HepG2 (cell line): ENCODE results near the gene DPEP3. TPM values are rescaled to one million over a fixed set of nuclear protein-coding genes. Genes with fewer than 3 reads are reported as not detected.

Source experiments
- ATF1 ChIP-seq: IDR thresholded peaks from 2 replicates; pipeline ENCODE4 v1.6.1; 2016; ENCODE audit warnings: mild to moderate bottlenecking, control low read depth
- BORCS8-MEF2B ChIP-seq: sonication (generic); formaldehyde crosslinking; IDR thresholded peaks from 2 replicates; pipeline ENCODE4 v1.8.0; 2022; ENCODE audit warnings: mild to moderate bottlenecking, missing genetic modification reagents
- CCDC6 ChIP-seq: sonication (generic); formaldehyde crosslinking; IDR thresholded peaks from 2 replicates; pipeline ENCODE4 v1.8.1; 2022; ENCODE audit warnings: mild to moderate bottlenecking, missing genetic modification reagents, moderate library complexity
- HDAC1 ChIP-seq: sonication (generic); formaldehyde crosslinking; IDR thresholded peaks from 2 replicates; pipeline ENCODE4 v1.5.1; 2020; ENCODE audit warnings: mild to moderate bottlenecking, missing genetic modification reagents
- HHEX ChIP-seq: IDR thresholded peaks from 2 replicates; pipeline ENCODE4 v1.6.1; 2016; ENCODE audit warnings: control low read depth
- HOXD1 ChIP-seq: sonication (generic); formaldehyde crosslinking; IDR thresholded peaks from 2 replicates; pipeline ENCODE4 v1.5.0; 2020; ENCODE audit warnings: missing genetic modification reagents
- ISL2 ChIP-seq: sonication (generic); formaldehyde crosslinking; IDR thresholded peaks from 2 replicates; pipeline ENCODE4 v1.5.0; 2020; ENCODE audit warnings: missing genetic modification reagents
- NFYB ChIP-seq: sonication (generic); formaldehyde crosslinking; IDR thresholded peaks from 2 replicates; pipeline ENCODE4 v1.4.0; 2020; ENCODE audit warnings: missing genetic modification reagents
- PITX1 ChIP-seq: sonication (generic); formaldehyde crosslinking; IDR thresholded peaks from 2 replicates; pipeline ENCODE4 v1.5.1; 2020; ENCODE audit warnings: mild to moderate bottlenecking, missing genetic modification reagents
- PTBP1 ChIP-seq: fragments of 200-400 bp; formaldehyde crosslinking; IDR thresholded peaks from 2 replicates; pipeline ENCODE4 v1.6.1; 2018; ENCODE audit warnings: low read length, low read depth; ENCODE audit not compliant: poor library complexity, severe bottlenecking
- TCF7L2 ChIP-seq: IDR thresholded peaks from 2 replicates; pipeline ENCODE4 v1.6.1; 2011; ENCODE audit warnings: mild to moderate bottlenecking, low read depth, low read length, moderate library complexity
- THAP11 ChIP-seq: IDR thresholded peaks from 2 replicates; pipeline ENCODE4 v1.6.1; 2016; ENCODE audit warnings: missing biosample characterization, missing genetic modification reagents
- ZFP1 ChIP-seq: IDR thresholded peaks from 2 replicates; pipeline ENCODE4 v1.6.1; 2016
- ZNF354B ChIP-seq: sonication (generic); formaldehyde crosslinking; IDR thresholded peaks from 2 replicates; pipeline ENCODE4 v1.8.0; 2022; ENCODE audit warnings: mild to moderate bottlenecking, missing genetic modification reagents
- ZNF761 ChIP-seq: sonication (generic); formaldehyde crosslinking; conservative IDR thresholded peaks from 2 replicates; pipeline ENCODE4 v1.4.0; 2020; ENCODE audit warnings: mild to moderate bottlenecking, missing genetic modification reagents
- ZNF788 ChIP-seq: sonication (generic); formaldehyde crosslinking; IDR thresholded peaks from 2 replicates; pipeline ENCODE4 v1.5.0; 2020; ENCODE audit warnings: mild to moderate bottlenecking, missing genetic modification reagents, borderline replicate concordance
- polyA plus RNA-seq, 8 experiments: library from polyadenylated mRNA; depleted of rRNA in 3 of 8; stranded (reverse) in 7 of 8; unstranded in 1 of 8; fragments of >200 nt; fragmentation: Illumina TruSeq in 4 of 8; extraction: Trizol in 4 of 8; gene quantifications; 2 replicates each; pipeline versions ENCODE4 v1.2.1 to v1.2.3, GENCODE V29; 2011 to 2016; ENCODE audit warnings: low read depth in 4 of 8, missing spikeins in 1 of 8, mixed read lengths in 1 of 8; ENCODE audit not compliant: insufficient read depth in 1 of 8
- total RNA-seq, 5 experiments: library from RNA; depleted of rRNA; stranded (reverse); fragments of >200 nt; fragmentation: Illumina TruSeq; extraction: Trizol; gene quantifications; 2 replicates each; pipeline ENCODE4 v1.2.3, GENCODE V29; 2016; ENCODE audit warnings: low read depth in 1 of 5
- TF ChIP-seq, protein P1 (sequence below): sonication (generic); formaldehyde crosslinking; IDR thresholded peaks from 2 replicates; pipeline ENCODE4 v1.4.0; 2020; ENCODE audit warnings: missing genetic modification reagents
- TF ChIP-seq, protein P2 (sequence below): sonication (generic); formaldehyde crosslinking; IDR thresholded peaks from 2 replicates; pipeline ENCODE4 v1.8.0; 2022; ENCODE audit warnings: missing genetic modification reagents, low read depth, mild to moderate bottlenecking, borderline replicate concordance
- TF ChIP-seq, protein P3 (sequence below): sonication (generic); formaldehyde crosslinking; IDR thresholded peaks from 2 replicates; pipeline ENCODE4 v1.5.0; 2020; ENCODE audit warnings: mild to moderate bottlenecking, missing genetic modification reagents, borderline replicate concordance
- TF ChIP-seq, protein P4 (sequence below): sonication (generic); formaldehyde crosslinking; IDR thresholded peaks from 2 replicates; pipeline ENCODE4 v1.5.1; 2020; ENCODE audit warnings: mild to moderate bottlenecking, missing genetic modification reagents

The DPEP3 gene
- total and polyA plus RNA-seq, 2 of the 13 experiments (the other 11 are each of a cell fraction or from before 2014, with no cell fraction given), result not detected

DNA sequence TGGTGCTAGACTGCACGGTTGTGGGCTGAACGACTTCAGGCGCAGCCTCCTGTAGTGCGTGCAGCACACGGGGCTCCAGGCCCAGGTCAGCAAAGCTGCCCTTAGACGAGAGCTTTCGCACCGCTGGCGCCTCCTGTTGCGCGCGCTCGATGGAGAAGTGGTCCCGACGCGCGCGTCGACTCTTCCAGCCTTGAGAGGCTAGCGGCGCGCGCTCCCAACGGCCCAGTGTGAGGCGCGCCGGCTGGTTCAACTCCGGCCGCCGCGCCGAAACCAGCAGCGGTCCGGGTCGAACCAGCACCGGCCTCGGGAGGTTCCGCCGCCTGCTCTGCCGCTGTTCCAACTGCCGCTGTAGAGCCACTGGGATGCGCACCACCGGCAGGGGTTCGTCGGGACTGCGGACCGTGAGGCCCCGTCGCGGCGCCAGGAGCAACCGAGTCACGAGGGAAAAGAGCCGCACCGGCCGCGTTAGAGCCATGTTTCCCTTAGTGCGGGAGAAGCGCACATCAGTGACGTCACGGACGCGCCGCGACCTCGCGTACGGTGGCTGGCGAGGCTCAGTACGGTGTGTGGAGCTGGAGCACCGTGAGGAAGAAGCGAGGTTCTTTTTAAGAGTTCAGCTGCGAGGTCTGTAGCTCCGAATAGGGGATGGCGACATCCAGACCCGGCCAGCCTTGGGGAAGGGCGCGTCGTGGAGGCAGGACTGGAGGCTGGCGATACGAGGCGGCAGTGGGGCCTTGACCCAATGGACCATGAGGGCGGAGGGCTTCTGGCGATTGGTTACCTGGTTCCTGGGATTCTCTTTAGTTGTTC lies 42.6 kb upstream of the DPEP3 start, which contains the start of the genes DDX28 and DUS2 (continued):
- TF ChIP-seq, protein P1, sequence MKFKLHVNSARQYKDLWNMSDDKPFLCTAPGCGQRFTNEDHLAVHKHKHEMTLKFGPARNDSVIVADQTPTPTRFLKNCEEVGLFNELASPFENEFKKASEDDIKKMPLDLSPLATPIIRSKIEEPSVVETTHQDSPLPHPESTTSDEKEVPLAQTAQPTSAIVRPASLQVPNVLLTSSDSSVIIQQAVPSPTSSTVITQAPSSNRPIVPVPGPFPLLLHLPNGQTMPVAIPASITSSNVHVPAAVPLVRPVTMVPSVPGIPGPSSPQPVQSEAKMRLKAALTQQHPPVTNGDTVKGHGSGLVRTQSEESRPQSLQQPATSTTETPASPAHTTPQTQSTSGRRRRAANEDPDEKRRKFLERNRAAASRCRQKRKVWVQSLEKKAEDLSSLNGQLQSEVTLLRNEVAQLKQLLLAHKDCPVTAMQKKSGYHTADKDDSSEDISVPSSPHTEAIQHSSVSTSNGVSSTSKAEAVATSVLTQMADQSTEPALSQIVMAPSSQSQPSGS, result peak; percentile 97
- TF ChIP-seq, protein P2, sequence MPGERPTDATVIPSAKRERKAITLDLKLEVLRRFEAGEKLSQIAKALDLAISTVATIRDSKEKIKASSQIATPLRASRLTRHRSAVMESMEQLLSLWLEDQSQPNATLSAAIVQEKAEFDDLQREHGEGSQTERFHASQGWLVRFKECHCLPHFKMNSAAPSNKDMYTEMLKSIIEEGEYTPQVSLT (CRISPR knock-in tag), result no peak
- TF ChIP-seq, protein P3, sequence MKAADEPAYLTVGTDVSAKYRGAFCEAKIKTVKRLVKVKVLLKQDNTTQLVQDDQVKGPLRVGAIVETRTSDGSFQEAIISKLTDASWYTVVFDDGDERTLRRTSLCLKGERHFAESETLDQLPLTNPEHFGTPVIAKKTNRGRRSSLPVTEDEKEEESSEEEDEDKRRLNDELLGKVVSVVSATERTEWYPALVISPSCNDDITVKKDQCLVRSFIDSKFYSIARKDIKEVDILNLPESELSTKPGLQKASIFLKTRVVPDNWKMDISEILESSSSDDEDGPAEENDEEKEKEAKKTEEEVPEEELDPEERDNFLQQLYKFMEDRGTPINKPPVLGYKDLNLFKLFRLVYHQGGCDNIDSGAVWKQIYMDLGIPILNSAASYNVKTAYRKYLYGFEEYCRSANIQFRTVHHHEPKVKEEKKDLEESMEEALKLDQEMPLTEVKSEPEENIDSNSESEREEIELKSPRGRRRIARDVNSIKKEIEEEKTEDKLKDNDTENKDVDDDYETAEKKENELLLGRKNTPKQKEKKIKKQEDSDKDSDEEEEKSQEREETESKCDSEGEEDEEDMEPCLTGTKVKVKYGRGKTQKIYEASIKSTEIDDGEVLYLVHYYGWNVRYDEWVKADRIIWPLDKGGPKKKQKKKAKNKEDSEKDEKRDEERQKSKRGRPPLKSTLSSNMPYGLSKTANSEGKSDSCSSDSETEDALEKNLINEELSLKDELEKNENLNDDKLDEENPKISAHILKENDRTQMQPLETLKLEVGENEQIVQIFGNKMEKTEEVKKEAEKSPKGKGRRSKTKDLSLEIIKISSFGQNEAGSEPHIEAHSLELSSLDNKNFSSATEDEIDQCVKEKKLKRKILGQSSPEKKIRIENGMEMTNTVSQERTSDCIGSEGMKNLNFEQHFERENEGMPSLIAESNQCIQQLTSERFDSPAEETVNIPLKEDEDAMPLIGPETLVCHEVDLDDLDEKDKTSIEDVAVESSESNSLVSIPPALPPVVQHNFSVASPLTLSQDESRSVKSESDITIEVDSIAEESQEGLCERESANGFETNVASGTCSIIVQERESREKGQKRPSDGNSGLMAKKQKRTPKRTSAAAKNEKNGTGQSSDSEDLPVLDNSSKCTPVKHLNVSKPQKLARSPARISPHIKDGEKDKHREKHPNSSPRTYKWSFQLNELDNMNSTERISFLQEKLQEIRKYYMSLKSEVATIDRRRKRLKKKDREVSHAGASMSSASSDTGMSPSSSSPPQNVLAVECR, result peak; percentile 100
- TF ChIP-seq TCF7L2 (no peak), PTBP1 (no peak), BORCS8-MEF2B (peak; percentile 89), HHEX (0 out of 2 replicates have a peak, but pooled peaks have one; percentile 16), ZNF354B (CRISPR knock-in tag) (peak; percentile 98), ATF1 (CRISPR knock-in tag) (peak; percentile 100), PITX1 (CRISPR knock-in tag) (peak; percentile 87), HDAC1 (peak; percentile 100), ZNF761 (peak; percentile 76; the same call in 1 of the 2 replicates), HOXD1 (CRISPR knock-in tag) (peak; percentile 91), ZNF788 (CRISPR knock-in tag) (peak; percentile 95), ZFP1 (CRISPR knock-in tag) (peak; percentile 22; the same call in 1 of the 2 replicates), ISL2 (CRISPR knock-in tag) (peak; percentile 72; the same call in 1 of the 2 replicates), THAP11 (peak; percentile 96), NFYB (CRISPR knock-in tag) (peak; percentile 59), CCDC6 (peak; percentile 99)
- TF ChIP-seq, protein P4, sequence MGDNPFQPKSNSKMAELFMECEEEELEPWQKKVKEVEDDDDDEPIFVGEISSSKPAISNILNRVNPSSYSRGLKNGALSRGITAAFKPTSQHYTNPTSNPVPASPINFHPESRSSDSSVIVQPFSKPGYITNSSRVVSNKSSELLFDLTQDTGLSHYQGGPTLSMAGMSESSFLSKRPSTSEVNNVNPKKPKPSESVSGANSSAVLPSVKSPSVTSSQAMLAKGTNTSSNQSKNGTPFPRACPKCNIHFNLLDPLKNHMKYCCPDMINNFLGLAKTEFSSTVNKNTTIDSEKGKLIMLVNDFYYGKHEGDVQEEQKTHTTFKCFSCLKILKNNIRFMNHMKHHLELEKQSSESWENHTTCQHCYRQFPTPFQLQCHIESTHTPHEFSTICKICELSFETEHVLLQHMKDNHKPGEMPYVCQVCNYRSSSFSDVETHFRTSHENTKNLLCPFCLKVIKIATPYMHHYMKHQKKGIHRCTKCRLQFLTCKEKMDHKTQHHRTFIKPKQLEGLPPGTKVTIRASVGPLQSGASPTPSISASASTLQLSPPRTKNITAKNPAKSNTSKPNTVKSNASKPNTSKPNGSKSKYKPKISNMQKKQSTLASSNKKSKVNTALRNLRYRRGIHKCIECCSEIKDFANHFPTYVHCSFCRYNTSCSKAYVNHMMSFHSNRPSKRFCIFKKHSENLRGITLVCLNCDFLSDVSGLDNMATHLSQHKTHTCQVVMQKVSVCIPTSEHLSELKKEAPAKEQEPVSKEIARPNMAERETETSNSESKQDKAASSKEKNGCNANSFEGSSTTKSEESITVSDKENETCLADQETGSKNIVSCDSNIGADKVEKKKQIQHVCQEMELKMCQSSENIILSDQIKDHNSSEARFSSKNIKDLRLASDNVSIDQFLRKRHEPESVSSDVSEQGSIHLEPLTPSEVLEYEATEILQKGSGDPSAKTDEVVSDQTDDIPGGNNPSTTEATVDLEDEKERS, result peak; percentile 94
